ENCODE data around the gene TPP1. TPM values are rescaled to one million over a fixed set of nuclear protein-coding genes. Genes with fewer than 3 reads are reported as not detected.

Gene TPP1
- total RNA-seq, 6 donors from 2014 or later = 71.6 to 240 (median 145) TPM

DNA sequence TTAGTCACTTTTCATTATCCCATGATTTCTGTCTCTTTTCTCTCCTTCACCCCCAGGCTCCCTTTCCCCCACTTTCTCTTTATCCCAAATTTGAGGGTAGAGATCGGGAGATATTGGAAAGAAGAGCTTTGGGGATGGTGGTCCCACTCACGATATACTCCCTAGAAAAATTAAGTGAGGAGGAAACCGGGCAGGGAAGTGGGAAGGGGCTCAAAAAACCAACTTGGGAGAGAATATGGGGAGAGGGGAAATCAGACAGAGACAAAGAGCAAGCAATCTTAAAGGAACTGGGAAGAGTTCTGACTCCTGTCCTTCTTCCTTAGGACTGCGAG lies 37.3 kb upstream of the TPP1 start:
- TF ChIP-seq POLR2A (IDR thresholded peaks at IDR 0.05) = no peak
- TF ChIP-seq, protein P1, sequence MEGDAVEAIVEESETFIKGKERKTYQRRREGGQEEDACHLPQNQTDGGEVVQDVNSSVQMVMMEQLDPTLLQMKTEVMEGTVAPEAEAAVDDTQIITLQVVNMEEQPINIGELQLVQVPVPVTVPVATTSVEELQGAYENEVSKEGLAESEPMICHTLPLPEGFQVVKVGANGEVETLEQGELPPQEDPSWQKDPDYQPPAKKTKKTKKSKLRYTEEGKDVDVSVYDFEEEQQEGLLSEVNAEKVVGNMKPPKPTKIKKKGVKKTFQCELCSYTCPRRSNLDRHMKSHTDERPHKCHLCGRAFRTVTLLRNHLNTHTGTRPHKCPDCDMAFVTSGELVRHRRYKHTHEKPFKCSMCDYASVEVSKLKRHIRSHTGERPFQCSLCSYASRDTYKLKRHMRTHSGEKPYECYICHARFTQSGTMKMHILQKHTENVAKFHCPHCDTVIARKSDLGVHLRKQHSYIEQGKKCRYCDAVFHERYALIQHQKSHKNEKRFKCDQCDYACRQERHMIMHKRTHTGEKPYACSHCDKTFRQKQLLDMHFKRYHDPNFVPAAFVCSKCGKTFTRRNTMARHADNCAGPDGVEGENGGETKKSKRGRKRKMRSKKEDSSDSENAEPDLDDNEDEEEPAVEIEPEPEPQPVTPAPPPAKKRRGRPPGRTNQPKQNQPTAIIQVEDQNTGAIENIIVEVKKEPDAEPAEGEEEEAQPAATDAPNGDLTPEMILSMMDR (IDR thresholded peaks at IDR 0.05) = no peak
- no peak for TF ChIP-seq EP300 (IDR thresholded peaks at IDR 0.05)
- no peak for TF ChIP-seq POLR2AphosphoS5 (IDR thresholded peaks at IDR 0.05)
- peaks cover 6 to 11% (median 9%) of the 10 kb centered on the region in 4 donors for H3K4me1 ChIP-seq
- 63 to 69% methylated on average over 4 of the region's 4 CpGs for WGBS, 2 donors
- H3K9me3 ChIP-seq = no peaks in the 10 kb centered on the region
- ATAC-seq (ENCODE audit: low FRiP score in 2 of 2) (no peak), DNase-seq (no peak)
- peak overlapping the region in 2 of 4 donors; percentile 85 to 86 for H3K27ac ChIP-seq
- H3K27me3 ChIP-seq = peaks cover 0 to 4% (median 0%) of the 10 kb centered on the region in 4 donors
- H3K4me3 ChIP-seq = no peak overlapping the region
- no peaks in the 10 kb centered on the region for H3K36me3 ChIP-seq

DNA sequence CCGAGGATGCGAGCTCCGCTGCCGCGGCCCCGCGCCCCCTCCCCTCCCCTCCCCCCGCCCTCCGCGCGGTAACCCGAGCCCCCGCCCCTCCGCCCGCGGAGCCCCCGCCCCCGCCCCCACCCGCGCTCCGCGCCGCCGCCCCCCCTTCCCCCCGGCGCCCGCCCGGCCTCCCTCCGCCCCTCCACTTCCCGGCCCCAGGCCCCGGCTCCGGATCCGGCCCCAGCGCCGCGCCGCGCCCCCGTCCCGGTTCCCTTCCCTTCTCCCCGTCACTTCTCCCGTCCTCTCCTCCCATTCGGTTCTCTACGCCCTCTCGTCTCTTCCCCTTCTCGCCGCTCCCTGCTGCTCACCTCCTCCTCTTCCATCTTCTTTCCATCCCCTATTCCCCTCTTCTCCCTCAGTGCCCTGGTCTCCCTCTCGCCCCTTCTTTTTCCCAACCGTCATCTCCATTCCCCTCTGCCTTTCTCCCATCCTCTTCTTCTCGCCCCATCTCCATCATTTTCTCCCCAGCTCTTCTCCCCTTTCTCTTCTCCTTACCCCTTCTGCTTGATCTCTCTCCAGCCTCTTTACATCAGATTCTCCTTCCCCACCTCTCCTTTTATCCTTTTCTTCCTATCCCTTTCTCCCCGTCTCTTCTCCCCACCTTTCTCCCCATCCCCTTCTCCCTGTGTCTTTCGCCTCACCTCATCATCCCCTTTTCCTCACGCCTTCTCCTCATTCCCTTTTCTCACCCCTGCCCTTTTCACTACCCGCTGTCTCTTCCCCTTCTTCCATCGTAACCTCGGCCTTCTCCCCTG lies 36.8 kb upstream of the TPP1 start, which contains the start of gene DCHS1:
Gene DCHS1 (minus strand): TSS at position 20 of the 794 bp plus-strand sequence. CDS start 14,196 bp downstream, outside the sequence.
- Histone ChIP-seq H3K4me3 (peak within 1 kb of the TSS; percentile 28 to 53 (median 48)), H3K27me3 (peaks cover 0 to 4% (median 0%) of the 10 kb centered on the region in 4 donors), H3K9me3 (no peaks in the 10 kb centered on the region), H3K4me1 (peaks cover 6 to 11% (median 9%) of the 10 kb centered on the region in 4 donors), H3K36me3 (no peaks in the 10 kb centered on the region), H3K27ac (peak within 1 kb of the TSS; percentile 66 to 86 (median 77))
- WGBS, 2 donors = 14 to 22% methylated on average over 16 to 25 of the region's 56 CpGs
- TF ChIP-seq, protein P1 (IDR thresholded peaks at IDR 0.05) = no peak
- TF ChIP-seq EP300 (IDR thresholded peaks at IDR 0.05) (no peak), POLR2A (IDR thresholded peaks at IDR 0.05) (no peak), POLR2AphosphoS5 (IDR thresholded peaks at IDR 0.05) (peak in 1 of 2 donors; percentile 23)
- DNase-seq (peak in 1 of 2 donors; percentile 90), ATAC-seq (ENCODE audit: low FRiP score in 2 of 2) (peak in 1 of 2 donors; percentile 84)

DNA sequence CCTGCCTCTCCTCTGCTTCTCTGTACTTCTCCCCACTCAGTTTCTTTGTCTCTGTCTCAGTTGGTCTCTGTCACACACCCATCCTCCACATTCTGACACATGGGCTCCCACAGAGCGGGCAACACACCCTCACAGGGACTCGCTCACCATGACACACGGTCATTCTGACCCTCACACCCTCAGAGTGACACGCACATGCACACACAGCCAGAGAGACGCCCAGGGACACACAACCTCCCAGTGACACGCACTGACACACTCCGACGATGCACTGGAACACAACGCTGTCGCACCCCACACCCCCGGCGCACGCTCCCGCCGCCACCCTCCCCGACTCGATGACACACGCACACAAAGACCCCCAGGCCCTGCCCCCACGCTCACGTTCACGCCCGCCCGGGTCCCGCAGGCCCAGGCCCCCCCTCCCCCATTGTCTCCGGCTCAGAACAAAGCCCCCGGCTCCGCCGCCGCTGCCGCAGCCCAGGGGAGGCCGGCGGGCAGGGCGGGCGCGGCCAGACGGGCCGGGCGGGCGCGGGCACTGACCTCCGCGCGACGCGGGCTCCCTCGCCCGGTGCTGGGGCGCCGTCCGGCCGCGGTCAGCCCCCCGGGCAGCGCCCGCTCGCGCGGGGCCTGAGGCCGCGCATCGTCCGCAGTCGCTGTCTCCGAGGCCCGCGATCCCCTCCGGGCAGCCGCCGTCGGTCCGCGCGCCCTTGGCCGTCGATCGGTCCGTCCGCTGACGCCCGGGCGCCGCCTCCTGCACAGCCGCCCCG lies 36.0 kb upstream of the TPP1 start:
- H3K27ac ChIP-seq = peak overlapping the region; percentile 66 to 86 (median 77)
- TF ChIP-seq POLR2A (IDR thresholded peaks at IDR 0.05) (no peak), POLR2AphosphoS5 (IDR thresholded peaks at IDR 0.05) (no peak), EP300 (IDR thresholded peaks at IDR 0.05) (no peak)
- TF ChIP-seq, protein P1 (IDR thresholded peaks at IDR 0.05) = peak in 1 of 6 experiments; percentile 16
- 6 to 7% methylated on average over 12 to 45 of the region's 84 CpGs for WGBS, 2 donors
- peak in 1 of 2 donors; percentile 88 for DNase-seq
- ATAC-seq (ENCODE audit: low FRiP score in 2 of 2) = peak; percentile 38 to 67
- peaks cover 0 to 4% (median 0%) of the 10 kb centered on the region in 4 donors for H3K27me3 ChIP-seq
- H3K9me3 ChIP-seq = no peaks in the 10 kb centered on the region
- H3K36me3 ChIP-seq = no peaks in the 10 kb centered on the region
- peaks cover 6 to 11% (median 9%) of the 10 kb centered on the region in 4 donors for H3K4me1 ChIP-seq
- H3K4me3 ChIP-seq = peak overlapping the region; percentile 28 to 53 (median 48)

GRCh38 chr11:6654281-6655019 lies 35.2 kb upstream of the TPP1 start:
- no peaks in the 10 kb centered on the region for H3K9me3 ChIP-seq
- peaks cover 6 to 11% (median 9%) of the 10 kb centered on the region in 4 donors for H3K4me1 ChIP-seq
- H3K4me3 ChIP-seq = peak overlapping the region in 3 of 4 donors; percentile 47 to 53 (median 50)
- peaks cover 0 to 4% (median 0%) of the 10 kb centered on the region in 4 donors for H3K27me3 ChIP-seq
- peak overlapping the region; percentile 59 to 86 (median 68) for H3K27ac ChIP-seq
- 50 to 55% methylated on average over 9 of the region's 9 CpGs for WGBS, 2 donors
- no peak for TF ChIP-seq EP300 (IDR thresholded peaks at IDR 0.05)
- no peak for TF ChIP-seq POLR2A (IDR thresholded peaks at IDR 0.05)
- DNase-seq (peak in 1 of 2 donors; percentile 19), ATAC-seq (ENCODE audit: low FRiP score in 2 of 2) (peak in 1 of 2 donors; percentile 34)
- no peaks in the 10 kb centered on the region for H3K36me3 ChIP-seq

Measured in upper lobe of left lung (tissue), 6 donors.